ENCODE data around the gene VSNL1.

DNA sequence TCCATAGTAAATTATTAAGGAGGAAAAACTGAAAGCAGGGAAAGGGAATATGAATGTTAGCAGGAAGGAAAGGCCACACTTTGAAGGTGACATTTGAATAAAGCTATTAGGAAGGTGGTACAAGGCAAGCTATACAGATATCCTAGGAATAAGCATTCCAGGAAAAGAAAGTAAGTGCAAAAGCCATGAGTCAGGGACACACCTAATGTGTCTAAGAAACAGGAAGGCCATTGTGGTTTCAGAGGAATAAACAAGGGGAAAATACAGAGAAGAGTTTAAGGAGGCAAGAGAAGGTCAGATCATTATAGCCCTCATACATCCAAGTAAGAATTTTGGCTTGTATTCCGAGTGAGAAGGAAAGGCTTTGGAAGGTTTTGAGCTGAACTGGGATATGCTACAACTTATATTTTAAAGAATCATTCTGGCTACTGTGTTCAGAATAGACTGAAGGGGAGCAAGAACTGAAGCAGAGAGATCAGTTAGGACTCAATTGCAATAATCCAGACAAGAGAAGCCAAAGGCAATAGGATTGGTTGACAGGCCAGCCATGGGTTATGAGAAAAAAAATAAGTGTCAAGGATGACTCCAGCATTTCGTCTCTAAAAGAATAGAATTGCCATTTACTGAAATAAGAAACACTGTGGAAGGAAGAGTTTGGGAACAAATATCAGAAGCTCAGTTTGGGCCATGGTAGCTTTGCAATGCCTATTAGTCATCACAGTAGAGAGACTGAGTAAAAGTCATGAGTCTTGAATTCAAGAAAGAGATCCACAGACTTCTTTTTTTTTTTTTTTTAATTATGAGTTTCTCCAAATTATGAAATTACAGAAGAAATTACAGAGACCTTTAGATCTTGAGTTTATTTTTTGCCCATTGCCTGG, 33.5 kb upstream of the VSNL1 start:
- TF ChIP-seq GATA3 (IDR thresholded peaks at IDR 0.05; ENCODE audit: low read depth, low read length) (no peak), GATA2 (IDR thresholded peaks at IDR 0.05; ENCODE audit: low read depth, low read length) (no peak)

All from SH-SY5Y (cell line).